HuH-7.5 (cell line): ENCODE data around the gene BET1L.
"Not testable (repeated sequence)": the region's sequence is repeated elsewhere in the genome, so short reads cannot be mapped to it uniquely, and the experiment has no call there.

Source experiments
- DNase-seq: peaks from one replicate; pipeline ENCODE4 v3.0.0; 2011; ENCODE audit warnings: low spot score

BET1L gene

GRCh38 chr11:196786-197731 is 10.1 kb downstream of the BET1L start:
- no peak for DNase-seq

- not testable (repeated sequence) for DNase-seq
These were observed 13.7 kb downstream of the BET1L start for GRCh38 chr11:193481-193880.

- not testable (repeated sequence) for DNase-seq
These were observed 14.5 kb downstream of the BET1L start, which contains the start of gene SCGB1C1 for GRCh38 chr11:192674-193128. SCGB1C1 (plus strand) TSS chr11:193078; CDS start chr11:193100, 22 bp downstream.

- DNase-seq, result not testable (repeated sequence)
These were observed 15.4 kb downstream of the BET1L start for GRCh38 chr11:191490-192478.

- not testable (repeated sequence) for DNase-seq
These were observed 16.7 kb downstream of the BET1L start for GRCh38 chr11:190546-190945.

GRCh38 chr11:189843-190311 is 17.3 kb downstream of the BET1L start:
- DNase-seq, result not testable (repeated sequence)

- not testable (repeated sequence) for DNase-seq
These were observed 17.9 kb downstream of the BET1L start for GRCh38 chr11:189200-189783.

GRCh38 chr11:180242-180641 is 27.0 kb downstream of the BET1L start:
- DNase-seq, result not testable (repeated sequence)
